ENCODE measurements around the gene PEAR1.

PEAR1 gene

GRCh38 chr1:156881663-156882062 is 11.9 kb upstream of the PEAR1 start:
- no peak for DNase-seq (ENCODE audit: low spot score)

GRCh38 chr1:156882543-156882942 is 11.0 kb upstream of the PEAR1 start:
- DNase-seq (ENCODE audit: low spot score), result no peak

DNA sequence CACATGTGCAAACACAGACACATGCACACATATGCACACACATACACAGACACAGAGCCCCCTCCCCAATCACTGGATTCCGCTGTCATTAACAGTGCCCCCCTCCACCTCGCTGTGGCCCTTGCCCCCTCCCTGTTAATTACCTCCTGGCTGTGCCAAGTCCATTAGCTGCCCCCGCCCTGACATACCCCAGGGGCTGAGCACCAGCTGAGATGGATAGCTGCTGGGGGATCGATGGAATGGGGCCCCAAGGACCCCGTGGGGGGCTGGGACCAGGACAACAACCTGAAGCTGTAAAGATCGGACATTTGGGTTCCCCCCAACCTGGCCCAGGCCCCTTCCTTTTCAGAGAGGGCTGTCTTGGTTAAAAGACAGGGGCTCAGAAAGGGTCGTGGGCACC is 9.6 kb upstream of the PEAR1 start:
- DNase-seq (ENCODE audit: low spot score), result no peak

DNA sequence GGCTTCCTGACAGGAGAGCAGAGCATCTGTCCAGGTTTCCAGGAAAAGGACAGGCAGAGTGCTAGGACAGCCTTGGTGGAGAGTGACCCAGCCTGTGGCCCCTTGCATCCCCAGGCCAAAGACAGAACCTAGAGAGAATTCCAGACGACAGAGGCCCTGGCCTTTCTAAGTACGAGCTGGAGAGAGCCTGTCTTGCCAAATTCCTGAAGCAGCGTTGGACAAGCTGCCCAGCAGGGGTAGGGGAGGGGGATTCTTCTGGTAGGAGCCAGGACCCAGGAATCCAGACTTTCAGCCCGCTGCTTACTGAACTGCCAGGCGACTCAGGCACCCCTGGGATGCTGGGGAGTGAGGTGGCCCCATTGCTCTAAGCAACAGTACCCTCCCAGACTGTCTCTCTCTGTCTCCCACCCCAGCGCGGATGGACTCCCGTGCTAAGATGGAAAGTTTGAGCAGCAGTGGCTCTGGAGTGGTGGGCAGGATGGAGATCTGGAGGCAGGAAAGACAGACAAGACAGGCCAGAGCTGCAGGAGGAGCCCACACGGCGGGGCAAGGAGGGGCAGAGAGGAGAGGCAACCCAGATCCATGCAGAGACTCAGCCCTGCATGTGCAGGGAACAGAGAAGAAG is 8.8 kb upstream of the PEAR1 start:
- no peak for DNase-seq (ENCODE audit: low spot score)

- no peak for DNase-seq (ENCODE audit: low spot score)
Measured at GRCh38 chr1:156885314-156885713, 8.2 kb upstream of the PEAR1 start.

DNA sequence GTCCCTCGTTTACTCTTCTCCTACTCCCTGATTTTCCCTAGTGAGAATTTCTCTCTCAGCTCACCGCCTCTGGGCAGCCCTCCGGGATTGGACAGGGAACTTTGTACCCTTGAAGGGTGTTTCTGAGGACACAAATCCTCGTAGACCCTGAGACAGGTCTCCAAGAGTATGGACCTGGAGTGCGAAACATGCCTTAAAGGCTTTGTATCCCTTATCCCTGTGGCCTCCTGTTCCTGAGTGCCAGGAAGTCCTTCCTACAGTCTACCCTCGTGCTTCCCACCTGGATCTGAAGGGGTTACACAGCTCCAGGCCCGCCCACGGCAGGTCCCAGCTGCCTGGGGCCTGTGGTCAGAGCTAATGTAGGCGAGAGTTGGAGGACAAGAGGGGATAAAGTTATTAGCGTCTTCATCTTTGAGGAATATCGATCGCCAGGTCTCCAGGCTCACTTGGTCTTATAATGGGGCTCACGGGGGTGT is 7.6 kb upstream of the PEAR1 start:
- no peak for DNase-seq (ENCODE audit: low spot score)

GRCh38 chr1:156886583-156887281 is 6.8 kb upstream of the PEAR1 start:
- no peak for DNase-seq (ENCODE audit: low spot score)

- no peak for DNase-seq (ENCODE audit: low spot score)
Measured at GRCh38 chr1:156887317-156887716, 6.2 kb upstream of the PEAR1 start.

DNA sequence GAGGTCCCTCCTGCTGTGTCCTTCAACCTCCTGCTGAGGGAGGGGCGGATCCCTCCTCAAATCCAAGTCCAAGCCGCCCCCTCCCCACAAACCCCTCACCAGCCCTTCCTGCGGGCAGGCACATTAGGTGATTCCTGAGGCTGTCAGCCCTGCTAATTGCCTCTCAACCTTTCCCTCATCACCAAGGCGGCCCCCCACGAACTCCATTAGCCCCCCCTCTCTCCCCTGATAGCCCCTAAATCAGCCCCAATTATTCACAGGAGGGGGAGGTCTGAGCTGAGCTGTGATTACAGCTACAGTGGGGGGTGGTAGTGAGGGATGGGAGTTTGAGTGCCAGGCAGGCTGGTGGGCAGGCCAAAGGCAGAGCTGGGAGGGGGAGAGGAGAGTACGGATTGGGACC is 5.8 kb upstream of the PEAR1 start:
- DNase-seq (ENCODE audit: low spot score), result no peak

DNA sequence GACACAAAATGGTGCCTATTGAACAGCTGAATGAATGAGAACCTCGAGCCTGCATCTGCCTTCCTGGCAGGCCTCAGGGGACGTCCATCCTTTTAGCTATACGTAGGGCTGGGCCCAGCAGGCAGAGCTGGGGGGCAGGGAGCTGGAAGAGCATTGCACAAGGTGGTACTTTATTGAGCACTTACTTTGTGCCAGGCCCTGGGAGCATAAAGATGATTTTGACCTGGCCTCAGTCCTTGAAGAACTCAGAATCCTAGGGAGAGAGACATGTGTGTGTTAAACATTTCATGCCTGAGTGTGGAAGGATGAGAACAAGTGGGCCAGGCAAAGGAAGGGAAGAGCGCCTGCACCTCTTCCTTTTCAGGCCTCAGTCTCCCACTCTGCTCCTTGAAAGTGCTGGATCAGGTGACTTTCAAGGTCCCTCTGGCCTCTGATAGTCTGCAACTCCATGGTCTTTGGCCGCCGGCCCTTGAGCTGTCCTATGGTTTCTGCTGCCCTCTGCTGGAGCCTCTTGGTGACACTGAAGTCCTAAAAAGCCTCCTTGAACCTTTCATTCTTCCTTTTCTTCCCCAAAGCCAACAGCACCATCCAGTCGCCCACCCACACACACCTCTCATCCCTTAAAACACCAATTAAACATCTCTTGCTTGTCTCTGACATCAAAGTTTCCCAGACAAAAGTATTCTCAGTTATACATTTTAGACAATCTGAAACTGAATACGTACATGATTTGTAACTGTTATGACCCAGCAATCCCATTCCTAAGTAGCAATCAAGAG is 3.5 kb upstream of the PEAR1 start:
- peak; percentile 59 for DNase-seq (ENCODE audit: low spot score)

GRCh38 chr1:156892190-156893047 is 1.1 kb upstream of the PEAR1 start:
- DNase-seq (ENCODE audit: low spot score), result peak; percentile 87

DNA sequence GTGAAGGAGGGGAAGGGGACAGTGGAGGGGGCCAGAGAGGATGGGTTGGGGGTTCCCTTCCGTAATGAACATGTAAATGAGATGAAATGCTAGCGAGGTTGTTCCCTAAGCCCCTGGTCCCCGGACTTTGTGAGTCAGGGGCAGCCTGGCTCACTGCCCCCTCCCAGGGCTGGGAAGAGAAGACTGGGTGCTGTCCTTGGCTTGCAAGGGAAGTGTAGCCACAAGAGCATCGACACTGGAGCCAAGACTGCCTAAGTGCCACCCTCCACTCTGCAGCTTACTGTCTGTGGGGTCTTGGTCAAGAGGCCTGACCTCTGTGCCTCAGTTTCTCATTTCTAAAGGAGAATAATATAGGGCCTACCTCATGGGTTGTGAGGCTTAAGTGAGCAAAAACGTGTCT is 483 bp downstream of the PEAR1 start:
- DNase-seq (ENCODE audit: low spot score), result no peak

DNA sequence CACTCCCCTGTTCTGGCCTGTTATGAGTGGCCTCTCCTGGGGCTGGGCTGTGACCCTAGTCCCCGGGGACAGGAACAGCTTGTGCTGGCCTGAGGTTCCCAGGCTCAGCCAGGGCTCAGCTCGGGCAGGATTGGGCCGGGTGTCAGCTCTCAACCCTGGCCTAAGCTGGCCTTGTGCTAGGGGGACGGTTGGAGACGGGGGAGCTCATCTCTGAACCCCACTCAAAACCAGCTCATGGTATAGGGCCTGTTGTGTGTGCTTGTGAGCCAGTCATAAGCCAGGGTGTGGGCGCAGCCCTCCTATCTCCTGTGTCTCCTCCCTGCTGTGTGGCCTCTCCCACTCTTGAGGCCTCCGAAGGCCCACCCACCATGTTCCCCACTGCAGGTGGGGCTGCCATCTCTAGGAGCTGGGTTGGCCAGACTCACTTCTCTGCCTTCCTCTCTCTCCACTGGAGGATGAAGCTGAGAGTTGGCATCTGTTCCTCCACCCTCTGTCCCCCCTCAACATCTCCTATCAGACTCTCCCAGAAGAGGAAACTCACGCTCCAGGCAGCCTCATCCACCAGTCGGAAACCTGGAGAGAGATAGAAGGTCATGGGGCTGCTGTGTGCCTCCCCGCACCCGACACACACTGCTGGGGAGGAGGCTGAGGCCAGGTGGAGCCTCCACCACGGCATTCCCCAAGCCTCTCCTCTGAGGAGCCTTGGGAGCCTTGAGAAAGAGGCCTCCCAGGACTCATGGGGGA is 1.4 kb downstream of the PEAR1 start:
- no peak for DNase-seq (ENCODE audit: low spot score)

GRCh38 chr1:156895455-156895812 is 1.9 kb downstream of the PEAR1 start:
- no peak for DNase-seq (ENCODE audit: low spot score)

DNA sequence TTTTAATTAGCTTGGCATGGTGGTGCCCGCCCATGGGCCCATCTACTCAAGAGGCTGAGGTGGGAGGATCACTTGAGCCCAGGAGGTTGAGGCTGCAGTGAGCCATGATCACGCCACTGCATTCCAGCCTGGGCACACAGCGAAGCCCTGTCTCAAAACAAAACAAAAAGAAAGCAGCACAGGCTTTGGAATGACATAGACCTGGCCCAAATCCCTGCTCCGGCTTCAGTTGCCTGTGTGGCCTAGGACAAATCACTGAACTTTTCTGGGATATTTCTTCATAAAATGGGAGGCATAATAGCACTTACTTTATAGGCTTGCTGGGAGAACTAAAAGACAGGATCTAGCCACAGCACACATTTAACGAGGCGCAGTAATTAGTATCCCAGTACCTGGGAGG is 2.4 kb downstream of the PEAR1 start:
- DNase-seq (ENCODE audit: low spot score), result no peak

GRCh38 chr1:156896490-156897033 is 3.0 kb downstream of the PEAR1 start:
- no peak for DNase-seq (ENCODE audit: low spot score)

- no peak for DNase-seq (ENCODE audit: low spot score)
Measured at GRCh38 chr1:156897078-156897825, 3.7 kb downstream of the PEAR1 start.

GRCh38 chr1:156898161-156898566 is 4.6 kb downstream of the PEAR1 start:
- DNase-seq (ENCODE audit: low spot score), result no peak

DNA sequence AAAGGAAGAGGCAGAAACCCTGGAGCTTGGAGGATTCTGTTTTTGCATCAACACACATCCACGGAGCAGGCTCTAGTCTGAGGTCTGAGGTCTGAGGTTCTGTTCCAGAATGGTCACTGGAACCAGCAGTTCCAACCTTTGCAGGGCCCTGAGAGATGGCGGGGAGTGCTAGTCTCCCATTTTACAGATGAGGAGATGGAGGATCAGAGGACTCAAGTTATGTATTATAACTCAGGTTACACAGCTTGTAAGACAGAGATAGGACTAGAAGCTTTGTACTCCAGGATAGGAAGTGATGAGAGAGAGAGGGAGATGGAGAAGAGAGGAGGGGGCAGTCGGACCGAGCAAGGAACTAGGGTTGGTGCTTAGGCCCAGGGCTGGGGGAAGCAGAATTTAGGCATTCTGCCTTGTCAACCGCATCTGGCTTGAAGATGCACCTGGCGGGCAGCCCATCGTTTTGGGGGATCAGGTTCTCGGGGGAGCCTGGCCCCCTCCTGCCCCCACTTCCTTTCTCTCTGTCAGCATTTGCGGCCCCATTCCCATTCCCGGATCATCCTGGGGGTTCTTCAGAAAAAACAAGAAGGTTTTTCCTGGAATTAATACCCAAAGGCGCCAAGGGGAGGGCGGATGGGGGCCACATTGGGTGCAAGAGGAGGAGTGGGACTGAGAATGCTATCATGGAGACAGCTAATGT is 5.6 kb downstream of the PEAR1 start:
- DNase-seq (ENCODE audit: low spot score), result no peak
